Forelimb muscle (tissue), 1 donor: Measurements from ENCODE around the gene CLDN7. TPM values are rescaled to one million over a fixed set of nuclear protein-coding genes. Genes with fewer than 3 reads are reported as not detected.

Source experiments
- DNase-seq: peaks from one replicate; pipeline ENCODE4 v3.0.0-alpha.2; 2013; ENCODE audit warnings: low read depth
- polyA plus RNA-seq: library from polyadenylated mRNA; unstranded; fragments of 120-200 nt; gene quantifications from one replicate; pipeline ENCODE4 v1.2.1, GENCODE V29; 2013; ENCODE audit not compliant: insufficient read length

The CLDN7 gene
- polyA plus RNA-seq, 1 donor = 0.99 TPM

DNA sequence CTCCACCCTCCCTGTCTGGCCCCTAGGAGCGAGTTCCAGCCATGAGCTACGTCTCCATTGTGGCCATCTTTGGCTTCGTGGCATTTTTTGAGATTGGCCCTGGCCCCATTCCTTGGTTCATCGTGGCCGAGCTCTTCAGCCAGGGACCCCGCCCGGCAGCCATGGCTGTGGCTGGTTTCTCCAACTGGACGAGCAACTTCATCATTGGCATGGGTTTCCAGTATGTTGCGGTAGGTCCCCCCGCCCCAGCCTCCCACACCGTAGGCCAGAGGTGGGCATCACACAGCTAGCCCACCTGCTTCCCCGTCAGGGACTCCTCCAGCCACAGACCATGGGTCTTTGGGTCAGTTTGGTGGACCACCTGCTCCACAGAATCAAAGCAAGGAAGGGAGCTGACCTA is 23.4 kb upstream of the CLDN7 start:
- DNase-seq = no peak

GRCh38 chr17:7284911-7285310 is 22.6 kb upstream of the CLDN7 start:
- no peak for DNase-seq

DNA sequence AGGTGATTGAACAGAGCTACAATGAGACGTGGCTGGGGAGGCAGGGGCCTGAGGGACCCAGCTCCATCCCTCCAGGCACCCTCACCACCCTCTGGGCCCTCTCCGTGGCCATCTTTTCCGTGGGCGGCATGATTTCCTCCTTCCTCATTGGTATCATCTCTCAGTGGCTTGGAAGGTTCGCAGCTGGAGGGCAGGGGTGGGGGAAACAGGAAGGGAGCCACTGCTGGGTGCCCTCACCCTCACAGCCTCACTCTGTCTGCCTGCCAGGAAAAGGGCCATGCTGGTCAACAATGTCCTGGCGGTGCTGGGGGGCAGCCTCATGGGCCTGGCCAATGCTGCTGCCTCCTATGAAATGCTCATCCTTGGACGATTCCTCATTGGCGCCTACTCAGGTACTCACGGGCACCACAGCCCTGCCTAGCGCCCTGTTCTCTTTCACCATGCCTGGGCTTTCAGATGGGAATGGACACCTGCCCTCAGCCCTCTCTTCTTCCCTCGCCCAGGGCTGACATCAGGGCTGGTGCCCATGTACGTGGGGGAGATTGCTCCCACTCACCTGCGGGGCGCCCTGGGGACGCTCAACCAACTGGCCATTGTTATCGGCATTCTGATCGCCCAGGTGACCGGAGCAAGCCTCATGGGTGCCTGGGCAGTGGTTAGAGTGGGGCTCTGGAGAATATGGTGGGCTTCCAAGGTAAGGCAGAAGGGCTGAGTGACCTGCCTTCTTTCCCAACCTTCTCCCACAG is 21.4 kb upstream of the CLDN7 start:
- no peak for DNase-seq

GRCh38 chr17:7282752-7283321 is 20.6 kb upstream of the CLDN7 start:
- no peak for DNase-seq

GRCh38 chr17:7281953-7282751 is 19.9 kb upstream of the CLDN7 start:
- DNase-seq = no peak

DNA sequence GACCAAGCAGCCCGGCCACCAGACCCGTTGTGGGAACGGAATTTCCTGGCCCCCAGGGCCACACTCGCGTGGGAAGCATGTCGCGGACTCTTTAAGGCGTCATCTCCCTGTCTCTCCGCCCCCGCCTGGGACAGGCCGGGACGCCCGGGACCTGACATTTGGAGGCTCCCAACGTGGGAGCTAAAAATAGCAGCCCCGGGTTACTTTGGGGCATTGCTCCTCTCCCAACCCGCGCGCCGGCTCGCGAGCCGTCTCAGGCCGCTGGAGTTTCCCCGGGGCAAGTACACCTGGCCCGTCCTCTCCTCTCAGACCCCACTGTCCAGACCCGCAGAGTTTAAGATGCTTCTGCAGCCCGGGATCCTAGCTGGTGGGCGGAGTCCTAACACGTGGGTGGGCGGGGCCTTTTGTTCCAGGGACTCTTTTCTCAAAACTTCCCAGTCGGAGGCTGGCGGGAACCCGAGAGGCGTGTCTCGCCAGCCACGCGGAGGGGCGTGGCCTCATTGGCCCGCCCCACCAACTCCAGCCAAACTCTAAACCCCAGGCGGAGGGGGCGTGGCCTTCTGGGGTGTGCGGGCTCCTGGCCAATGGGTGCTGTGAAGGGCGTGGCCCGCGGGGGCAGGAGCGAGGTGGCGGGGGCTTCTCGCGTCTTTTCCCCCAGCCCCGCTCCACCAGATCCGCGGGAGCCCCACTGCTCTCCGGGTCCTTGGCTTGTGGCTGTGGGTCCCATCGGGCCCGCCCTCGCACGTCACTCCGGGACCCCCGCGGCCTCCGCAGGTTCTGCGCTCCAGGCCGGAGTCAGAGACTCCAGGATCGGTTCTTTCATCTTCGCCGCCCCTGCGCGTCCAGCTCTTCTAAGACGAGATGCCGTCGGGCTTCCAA is 19.0 kb upstream of the CLDN7 start, which contains the start of gene SLC2A4:
SLC2A4 (plus strand) TSS at position 645 of the 879 bp plus-strand sequence; CDS start at position 862, 217 bp downstream.
- peak; percentile 68 for DNase-seq

GRCh38 chr17:7280519-7281073 is 18.3 kb upstream of the CLDN7 start:
- DNase-seq = peak; percentile 53

GRCh38 chr17:7279448-7279847 is 17.2 kb upstream of the CLDN7 start:
- DNase-seq = no peak

- DNase-seq = no peak
Observed at GRCh38 chr17:7266784-7267183, 4.5 kb upstream of the CLDN7 start.

- no peak for DNase-seq
Observed at GRCh38 chr17:7263801-7264078, 1.5 kb upstream of the CLDN7 start.

- no peak for DNase-seq
Observed at GRCh38 chr17:7262935-7263800, 890 bp upstream of the CLDN7 start.

- DNase-seq = no peak
Observed at GRCh38 chr17:7261379-7262191, 693 bp downstream of the CLDN7 start.

- no peak for DNase-seq
Observed at GRCh38 chr17:7260651-7261378, 1.5 kb downstream of the CLDN7 start.

GRCh38 chr17:7260151-7260550 is 2.1 kb downstream of the CLDN7 start:
- no peak for DNase-seq

DNA sequence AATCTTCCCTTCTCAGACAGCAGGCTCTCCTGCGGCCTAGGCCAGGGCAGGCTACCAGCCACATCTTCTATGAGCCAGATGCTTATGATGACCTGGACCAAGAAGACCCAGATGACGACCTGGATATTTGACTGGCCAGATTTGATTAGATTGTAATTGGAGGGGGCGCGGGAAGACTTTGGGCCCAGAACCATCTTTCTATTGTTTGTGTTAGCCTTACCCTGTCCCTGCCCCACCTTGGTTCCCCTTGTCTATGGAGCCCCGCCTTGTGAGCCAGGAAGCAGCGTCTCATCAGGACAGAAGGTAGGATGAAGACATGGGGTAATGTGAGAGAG is 2.8 kb downstream of the CLDN7 start:
- DNase-seq = no peak

DNA sequence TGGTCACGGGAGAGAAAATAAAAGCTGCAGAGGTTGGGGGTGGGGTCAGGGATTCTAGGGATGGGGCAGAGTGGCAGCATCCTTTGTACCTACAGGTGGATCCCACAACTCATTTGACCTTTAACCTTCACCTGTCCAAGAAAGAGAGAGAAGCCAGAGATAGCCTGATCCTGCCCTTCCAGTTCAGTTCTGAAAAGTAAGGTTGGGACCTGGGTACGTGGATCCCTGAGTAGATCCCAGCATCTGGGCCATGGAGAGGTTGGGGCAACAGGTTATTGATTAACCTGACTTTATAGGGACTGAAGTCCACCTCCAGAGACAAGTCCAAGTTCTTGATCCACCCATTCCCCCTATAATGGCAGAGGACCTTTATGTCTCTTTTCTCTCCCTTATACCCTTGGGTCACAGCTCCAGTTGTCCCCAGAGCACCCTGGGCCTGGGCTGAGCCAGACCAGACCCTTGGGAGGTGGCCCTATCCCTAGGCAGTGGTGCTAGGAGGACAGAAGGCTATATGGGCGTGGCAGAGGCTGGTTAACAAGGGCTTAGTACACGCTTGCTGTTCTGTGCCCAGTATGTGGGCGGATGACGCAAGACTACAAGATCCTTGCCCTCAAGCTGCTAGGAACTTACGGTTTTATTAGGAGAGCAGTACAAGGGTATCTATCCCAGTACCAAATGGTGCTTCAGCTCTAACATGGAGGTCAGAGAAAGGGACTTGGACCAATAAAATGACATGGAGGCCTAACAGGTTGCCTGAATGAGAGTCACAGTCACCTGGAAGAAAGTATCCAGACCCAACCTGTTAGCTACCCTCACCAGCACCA is 3.3 kb downstream of the CLDN7 start:
- no peak for DNase-seq

GRCh38 chr17:7256766-7257456 is 5.4 kb downstream of the CLDN7 start:
- DNase-seq = no peak

DNA sequence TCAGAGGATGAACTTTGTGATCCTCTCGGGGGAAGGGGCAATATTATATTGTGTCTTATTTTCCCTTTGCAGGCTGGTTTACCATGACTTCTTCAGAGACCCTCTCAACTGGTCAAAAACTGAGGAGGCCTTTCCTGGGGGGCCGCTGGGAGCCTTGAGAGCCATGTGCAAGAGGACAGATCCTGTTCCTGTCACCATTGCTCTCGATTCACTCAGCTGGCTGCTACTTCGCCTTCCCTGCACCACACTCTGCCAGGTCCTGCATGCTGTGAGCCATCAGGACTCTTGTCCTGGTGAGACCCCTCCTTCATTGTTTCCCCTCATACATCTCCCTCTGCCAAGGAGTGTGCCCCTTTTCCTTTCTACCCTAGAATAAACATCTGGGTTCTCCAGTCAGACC is 7.8 kb downstream of the CLDN7 start:
- no peak for DNase-seq
